Ovary (tissue), 9 donors: ENCODE results near the gene BICRA. TPM values are rescaled to one million over a fixed set of nuclear protein-coding genes. Genes with fewer than 3 reads are reported as not detected.

Source experiments
- DNase-seq, 5 donors: peaks; one replicate each; pipeline ENCODE4 v3.0.0-alpha.2; 2019 to 2020
- H3K27ac ChIP-seq, 2 donors: fragments of 200-600 bp; one replicate each; pipeline versions ENCODE4 v1.5.1 to v1.8.0; 2019 to 2022
- H3K27me3 ChIP-seq: fragments of 200-600 bp; one replicate; pipeline ENCODE4 v1.8.0; 2022
- H3K36me3 ChIP-seq: fragments of 200-600 bp; sonication (generic); one replicate; pipeline ENCODE4 v1.5.1; 2019
- H3K4me1 ChIP-seq: one replicate; pipeline ENCODE4 v1.8.1; 2013; ENCODE audit warnings: mild to moderate bottlenecking, moderate library complexity; ENCODE audit not compliant: insufficient read depth
- H3K4me3 ChIP-seq: fragments of 200-600 bp; sonication (generic); one replicate; pipeline ENCODE4 v1.5.1; 2017
- H3K9me3 ChIP-seq, 2 donors: fragments of 200-600 bp in 1 of 2; sonication (generic) in 1 of 2; one replicate each; pipeline versions ENCODE4 v1.5.1 to v1.8.1; 2013 to 2019; ENCODE audit warnings: mild to moderate bottlenecking in 1 of 2, moderate library complexity in 1 of 2
- CTCF ChIP-seq, 3 donors: fragments of 450-650 bp in 2 of 3; fragments of 200-600 bp in 1 of 3; IDR thresholded peaks; one replicate each; pipeline versions ENCODE4 v1.5.1 to v1.8.0; 2016 to 2022; ENCODE audit warnings: antibody characterized with exemption in 3 of 3, mild to moderate bottlenecking in 1 of 3
- EP300 ChIP-seq: sonication (generic); formaldehyde crosslinking; IDR thresholded peaks from one replicate; pipeline ENCODE4 v1.6.1; 2017; ENCODE audit warnings: antibody characterized with exemption
- POLR2A ChIP-seq: fragments of 450-650 bp; IDR thresholded peaks from one replicate; pipeline ENCODE4 v1.6.1; 2017; ENCODE audit warnings: antibody characterized with exemption, mild to moderate bottlenecking, moderate library complexity
- WGBS, 3 donors: extraction: QIAGEN DNeasy Blood & Tissue Kit in 1 of 3; methylation state at CpG; one replicate each; pipeline versions ENCODE4 v1.1.5 to v1.1.7; 2013 to 2017; 5-methylcytosine and 5-hydroxymethylcytosine counted together
- intact Hi-C, 4 donors: fragments of 100-400 bp; cut with DNase I; formaldehyde crosslinking; loops; one replicate each; pipeline versions ENCODE4 v1.11.0 to v1.15.1; 2022 to 2023
- polyA plus RNA-seq, 2 donors: library from polyadenylated mRNA; stranded (reverse); fragments of 200-250 nt in 1 of 2; fragments of 350-450 nt in 1 of 2; fragmentation: Illumina TruSeq in 1 of 2; extraction: RNeasy Lipid Tissue Mini Kit (QIAGEN cat#74804) in 1 of 2; gene quantifications; one replicate each; pipeline ENCODE4 v1.2.3, GENCODE V29; 2013 to 2014
- total RNA-seq, 7 donors: library from RNA; depleted of rRNA in 2 of 7; stranded (reverse); fragments of >200 nt in 2 of 7; fragmentation: NEBNext Ultra II Directional in 3 of 7; extraction: Animal tissue kit (Norgen Biotek cat#: 25700) in 3 of 7; gene quantifications; one replicate each; pipeline versions ENCODE4 v1.1.0 to v1.2.4, GENCODE V29; 2016 to 2023
- donor health status: DM: no; HTN: no; CAD: no; lungs with moderate emphysema.
- donor health status: DM: no; HTN: no; CAD: no.
- donor health status: Bipolar disorder and iron deficiency.
- donor health status: DM: yes; HTN: yes; CAD: no.
- donor health status: DM: no; HTN: no; CAD: no.
- donor health status: DM: yes; HTN: yes; CAD: no.

The BICRA gene
- total and polyA plus RNA-seq, 9 donors, result 3.7 to 21.7 (median 12.9) TPM

DNA sequence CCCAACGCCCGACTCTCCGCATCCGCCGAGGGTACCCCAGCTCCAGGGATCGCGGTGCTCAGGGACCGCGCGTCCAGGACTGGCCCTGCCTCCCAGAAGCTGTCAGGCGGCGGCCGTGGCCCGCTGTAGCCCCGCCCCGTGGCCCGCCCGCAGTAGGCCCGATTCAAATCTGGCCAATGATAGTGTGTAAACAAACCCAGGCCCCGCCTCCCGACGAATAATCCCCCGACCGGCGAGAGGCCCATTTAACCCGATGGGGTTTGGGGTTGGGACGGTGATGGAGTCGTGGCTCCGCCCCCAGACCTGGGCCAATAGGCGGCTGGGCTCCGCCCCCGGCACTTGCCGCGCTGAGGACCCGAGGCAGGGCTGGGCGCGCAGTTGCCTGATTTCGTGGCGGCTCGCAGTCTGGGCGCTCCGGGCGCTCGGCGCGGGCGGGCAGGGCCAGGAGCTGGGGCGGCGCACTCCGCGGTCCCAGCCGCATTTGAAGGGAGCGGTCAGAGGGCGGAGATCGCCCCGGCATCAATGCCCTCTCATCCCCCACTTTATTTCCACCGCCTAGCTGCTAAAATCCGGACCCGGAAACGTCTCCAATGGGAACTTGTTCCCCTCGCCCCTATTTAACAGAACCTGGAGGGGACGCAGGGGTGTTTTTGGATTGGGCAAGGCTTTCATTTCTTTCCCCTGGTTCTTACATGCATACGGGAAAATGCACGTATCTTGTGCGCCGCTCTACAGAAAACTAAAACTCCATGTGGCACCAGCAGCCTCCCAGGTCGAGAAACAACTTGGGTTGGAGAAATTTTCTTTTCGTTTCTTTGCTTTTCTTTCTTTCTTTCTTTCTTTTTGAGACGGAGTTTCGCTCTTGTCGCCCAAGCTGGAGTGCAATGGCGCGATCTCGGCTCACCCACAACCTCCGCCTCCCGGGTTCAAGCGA is 8.4 kb upstream of the BICRA start:
- H3K9me3 ChIP-seq, result no peaks in the 10 kb centered on the region
- intact Hi-C loops, result loop anchor here in 2 of 4 donors (10.0 kb wide), 2 partner anchors 64 to 86 kb away; partner anchors contain the start of gene NAPA (in 2 of the 2)

GRCh38 chr19:47601180-47601904 is 7.6 kb upstream of the BICRA start:
- Histone ChIP-seq H3K27ac (no peak overlapping the region), H3K27me3 (no peaks in the 10 kb centered on the region), H3K9me3 (no peaks in the 10 kb centered on the region), H3K4me1 (peaks cover 2% of the 10 kb centered on the region), H3K36me3 (no peaks in the 10 kb centered on the region), H3K4me3 (peak overlapping the region; percentile 55)
- no peak for DNase-seq
- intact Hi-C loops, result loop anchor here in 2 of 4 donors (10.0 kb wide), 2 partner anchors 63 to 87 kb away; partner anchors contain the start of gene NAPA (in 2 of the 2)
- no peak for TF ChIP-seq POLR2A
- no peak for TF ChIP-seq EP300
- no peak for TF ChIP-seq CTCF (IDR thresholded peaks at IDR 0.05)
- WGBS, 3 donors, result 66 to 77% (median 72%) methylated on average over 17 of the region's 17 CpGs

More for the DNA sequence above, 8.4 kb upstream of the BICRA start:
- Histone ChIP-seq H3K4me1 (peaks cover 2% of the 10 kb centered on the region), H3K36me3 (no peaks in the 10 kb centered on the region), H3K27me3 (no peaks in the 10 kb centered on the region), H3K4me3 (peak overlapping the region; percentile 55), H3K27ac (peak overlapping the region; percentile 64 to 68)
- WGBS, 3 donors, result 3 to 5% (median 3%) methylated on average over 59 to 77 of the region's 77 CpGs
- peak; percentile 99 to 100 (median 99) for DNase-seq
- TF ChIP-seq POLR2A (peak; percentile 68), CTCF (IDR thresholded peaks at IDR 0.05) (peak in 1 of 3 donors; percentile 6), EP300 (no peak)

GRCh38 chr19:47603706-47604565 is 5.0 kb upstream of the BICRA start:
- 35 to 49% (median 40%) methylated on average over 13 of the region's 13 CpGs for WGBS, 3 donors
- Histone ChIP-seq H3K27ac (no peak overlapping the region), H3K4me3 (no peak overlapping the region), H3K9me3 (no peaks in the 10 kb centered on the region), H3K4me1 (peaks cover 6% of the 10 kb centered on the region), H3K27me3 (no peaks in the 10 kb centered on the region), H3K36me3 (no peaks in the 10 kb centered on the region)
- intact Hi-C loops, result loop anchor here in 2 of 4 donors (10.0 kb wide), 2 partner anchors 61 to 89 kb away; partner anchors contain the start of gene NAPA (in 2 of the 2)
- no peak for DNase-seq
- TF ChIP-seq POLR2A, result no peak
- no peak for TF ChIP-seq CTCF (IDR thresholded peaks at IDR 0.05)
- TF ChIP-seq EP300, result no peak
